Posterior vena cava (tissue), 2 donors: Measurements from ENCODE around the gene PCDHGA2. TPM values are rescaled to one million over a fixed set of nuclear protein-coding genes. Genes with fewer than 3 reads are reported as not detected.
"Not testable (repeated sequence)": the region's sequence is repeated elsewhere in the genome, so short reads cannot be mapped to it uniquely, and the experiment has no call there.

ENCODE experiments used
- DNase-seq: peaks from one replicate; pipeline ENCODE4 v3.0.0-alpha.2; 2020; ENCODE audit warnings: low spot score
- intact Hi-C, 2 donors: fragments of 100-400 bp; cut with DNase I; formaldehyde crosslinking; loops; one replicate each; pipeline versions ENCODE4 v1.14.1 to v1.14.2; 2022 to 2023
- long read RNA-seq, 2 donors: library from polyadenylated mRNA; unstranded; transcript quantifications; one replicate each; pipeline ENCODE4 v2.0.0, GENCODE V29; 2020 to 2021
- total RNA-seq, 2 donors: library from RNA; stranded (reverse); fragmentation: NEBNext Ultra II Directional; extraction: Animal tissue kit (Norgen Biotek cat#: 25700); gene quantifications; one replicate each; pipeline ENCODE4 v1.2.1, GENCODE V29; 2021
- donor health status: DM: yes; HTN: yes; CAD: no.
- donor health status: DM: yes; HTN: yes; CAD: no.

The PCDHGA2 gene
- total RNA-seq: 1 to 10 TPM; 3.7 to 7.4 TPM
- long read RNA-seq, donor 1, full-length matches to known transcripts: 2 of 2 reads
- long read RNA-seq, donor 1, partial matches to known transcripts: 0 of 2 reads
- long read RNA-seq, donor 1, other reads (novel, unspliced or antisense): 0 of 2 reads
- long read RNA-seq, donor 2: 0 reads

GRCh38 chr5:141338538-141339306, at the start of gene PCDHGA2:
Gene PCDHGA2 (plus strand): TSS chr5:141338760.
- peak; percentile 57 for DNase-seq

GRCh38 chr5:141298376-141298775, 40.2 kb upstream of the PCDHGA2 start:
- DNase-seq: no peak
- intact Hi-C loops: no loop called here

More at GRCh38 chr5:141338538-141339306, at the start of gene PCDHGA2:
- intact Hi-C loops: no loop called here

- intact Hi-C loops: no loop called here
- no peak for DNase-seq
Measured at GRCh38 chr5:141303756-141304155, 34.8 kb upstream of the PCDHGA2 start, which contains the start of gene SLC25A2. Gene SLC25A2 (minus strand): TSS chr5:141304049. CDS start chr5:141303865, 184 bp downstream.

GRCh38 chr5:141306630-141307029, 31.9 kb upstream of the PCDHGA2 start:
- intact Hi-C loops: no loop called here
- no peak for DNase-seq

- DNase-seq: no peak
- intact Hi-C loops: no loop called here
Measured at GRCh38 chr5:141313711-141314110, 24.8 kb upstream of the PCDHGA2 start.

GRCh38 chr5:141316963-141317362, 21.6 kb upstream of the PCDHGA2 start:
- DNase-seq, intact Hi-C loops: not testable (repeated sequence)

GRCh38 chr5:141319202-141319601, 19.4 kb upstream of the PCDHGA2 start:
- DNase-seq: no peak
- intact Hi-C loops: no loop called here

- intact Hi-C loops: loop anchor here (10.0 kb wide), 2 partner anchors 205 to 245 kb away; no protein-coding TSS in a partner anchor
- no peak for DNase-seq
Measured at GRCh38 chr5:141319699-141320098, 18.9 kb upstream of the PCDHGA2 start.

- DNase-seq: peak; percentile 98
- intact Hi-C loops: loop anchor here (10.0 kb wide), 2 partner anchors 204 to 244 kb away; no protein-coding TSS in a partner anchor
Measured at GRCh38 chr5:141320225-141321169, 18.1 kb upstream of the PCDHGA2 start, which contains the start of gene TAF7. Gene TAF7 (minus strand): TSS chr5:141320784. CDS start chr5:141320044, 740 bp downstream.

GRCh38 chr5:141322261-141322660, 16.3 kb upstream of the PCDHGA2 start:
- DNase-seq: no peak
- intact Hi-C loops: loop anchor here (10.0 kb wide), 2 partner anchors 203 to 243 kb away; no protein-coding TSS in a partner anchor

- intact Hi-C loops: loop anchor here (10.0 kb wide), 2 partner anchors 199 to 239 kb away; no protein-coding TSS in a partner anchor
- peak; percentile 86 for DNase-seq
Measured at GRCh38 chr5:141326088-141326854, 12.3 kb upstream of the PCDHGA2 start.

- peak; percentile 54 for DNase-seq
- intact Hi-C loops: loop anchor here (10.0 kb wide), 2 partner anchors 197 to 237 kb away; no protein-coding TSS in a partner anchor
Measured at GRCh38 chr5:141328231-141328630, 10.3 kb upstream of the PCDHGA2 start.

- peak; percentile 65 for DNase-seq
- intact Hi-C loops: no loop called here
Measured at GRCh38 chr5:141330299-141331080, 8.1 kb upstream of the PCDHGA2 start, which contains the start of gene PCDHGA1. Gene PCDHGA1 (plus strand): TSS chr5:141330514.

- intact Hi-C loops, DNase-seq: not testable (repeated sequence)
Measured at GRCh38 chr5:141332571-141332970, 6.0 kb upstream of the PCDHGA2 start.

GRCh38 chr5:141340781-141341354, 2.3 kb downstream of the PCDHGA2 start:
- peak; percentile 34 for DNase-seq

GRCh38 chr5:141342773-141343172, 4.2 kb downstream of the PCDHGA2 start:
- DNase-seq: no peak
- intact Hi-C loops: no loop called here

More at GRCh38 chr5:141340781-141341354, 2.3 kb downstream of the PCDHGA2 start:
- intact Hi-C loops: not testable (repeated sequence)
